ENCODE measurements around the gene ZNF236.
"Not testable (repeated sequence)": the region's sequence is repeated elsewhere in the genome, so short reads cannot be mapped to it uniquely, and the experiment has no call there.

The ZNF236 gene

GRCh38 chr18:76908277-76908676 is 85.9 kb downstream of the ZNF236 start:
- DNase-seq (ENCODE audit: low spot score): no peak

- DNase-seq (ENCODE audit: low spot score): no peak
These were observed 87.1 kb downstream of the ZNF236 start for GRCh38 chr18:76909439-76909838.

GRCh38 chr18:76911440-76911839 is 89.1 kb downstream of the ZNF236 start:
- no peak for DNase-seq (ENCODE audit: low spot score)

GRCh38 chr18:76913583-76913982 is 91.2 kb downstream of the ZNF236 start:
- no peak for DNase-seq (ENCODE audit: low spot score)

GRCh38 chr18:76914314-76914713 is 92.0 kb downstream of the ZNF236 start:
- no peak for DNase-seq (ENCODE audit: low spot score)

GRCh38 chr18:76914796-76915195 is 92.4 kb downstream of the ZNF236 start:
- DNase-seq (ENCODE audit: low spot score): no peak

- no peak for DNase-seq (ENCODE audit: low spot score)
These were observed 93.1 kb downstream of the ZNF236 start for GRCh38 chr18:76915456-76915855.

GRCh38 chr18:76920974-76921373 is 98.6 kb downstream of the ZNF236 start:
- no peak for DNase-seq (ENCODE audit: low spot score)

GRCh38 chr18:76922107-76922506 is 99.8 kb downstream of the ZNF236 start:
- peak; percentile 81 for DNase-seq (ENCODE audit: low spot score)

- DNase-seq (ENCODE audit: low spot score): peak; percentile 62
These were observed 101.2 kb downstream of the ZNF236 start for GRCh38 chr18:76923485-76924085.

- DNase-seq (ENCODE audit: low spot score): no peak
These were observed 103.1 kb downstream of the ZNF236 start for GRCh38 chr18:76925501-76925900.

- no peak for DNase-seq (ENCODE audit: low spot score)
These were observed 104.9 kb downstream of the ZNF236 start for GRCh38 chr18:76927223-76927725.

GRCh38 chr18:76928179-76928868 is 106.0 kb downstream of the ZNF236 start:
- DNase-seq (ENCODE audit: low spot score): no peak

- DNase-seq (ENCODE audit: low spot score): no peak
These were observed 108.8 kb downstream of the ZNF236 start for GRCh38 chr18:76931171-76931570.

GRCh38 chr18:76932026-76932819 is 109.9 kb downstream of the ZNF236 start:
- DNase-seq (ENCODE audit: low spot score): no peak

- no peak for DNase-seq (ENCODE audit: low spot score)
These were observed 113.5 kb downstream of the ZNF236 start for GRCh38 chr18:76935722-76936337.

- DNase-seq (ENCODE audit: low spot score): no peak
These were observed 114.5 kb downstream of the ZNF236 start for GRCh38 chr18:76936877-76937276.

- no peak for DNase-seq (ENCODE audit: low spot score)
These were observed 115.2 kb downstream of the ZNF236 start for GRCh38 chr18:76937597-76937996.

- DNase-seq (ENCODE audit: low spot score): no peak
These were observed 116.3 kb downstream of the ZNF236 start for GRCh38 chr18:76938619-76939018.

- no peak for DNase-seq (ENCODE audit: low spot score)
These were observed 118.9 kb downstream of the ZNF236 start for GRCh38 chr18:76941284-76941683.

GRCh38 chr18:76943542-76944339 is 121.4 kb downstream of the ZNF236 start:
- no peak for DNase-seq (ENCODE audit: low spot score)

- DNase-seq (ENCODE audit: low spot score): not testable (repeated sequence)
These were observed 122.0 kb downstream of the ZNF236 start for GRCh38 chr18:76944346-76944745.

Measured in iPS-NIHi11 (cell line).